Kidney tubule cell (primary cell): ENCODE measurements around the gene TNIP1.
A peak's percentile ranks its signal among the peaks of the same experiment; 100 is the strongest.

Source experiments
- DNase-seq: peaks from one replicate; pipeline ENCODE4 v3.0.0-alpha.2; 2018; ENCODE audit warnings: low spot score

Gene TNIP1

DNA sequence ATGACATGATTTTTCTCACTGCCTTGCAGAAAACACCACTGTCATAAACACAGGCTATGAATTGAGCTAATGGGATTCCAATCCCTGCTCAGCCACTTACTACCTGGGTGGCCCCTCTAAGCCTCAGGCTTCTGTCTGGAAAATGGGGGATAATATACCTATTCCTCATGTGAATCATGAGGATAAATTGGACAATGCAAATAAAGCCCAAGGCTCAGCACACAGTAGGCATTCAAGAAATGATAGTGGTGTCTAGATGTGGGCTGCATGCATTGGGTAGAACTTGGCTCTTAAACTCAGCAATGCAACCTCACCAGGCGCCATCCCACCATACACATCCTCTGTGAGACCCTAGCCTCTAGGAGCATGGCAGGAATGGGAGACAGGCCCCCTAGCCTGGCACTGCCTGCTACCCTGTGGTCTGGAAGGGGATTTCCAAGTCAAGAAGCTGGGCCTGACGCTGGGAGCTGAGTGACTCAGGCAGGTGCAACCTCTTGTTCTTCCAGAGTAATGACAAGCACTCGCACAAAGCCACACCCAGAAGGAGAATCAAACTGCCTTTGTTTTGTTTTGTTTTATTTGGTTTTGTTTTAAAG lies 2.3 kb upstream of the TNIP1 start:
- peak; percentile 96 for DNase-seq

DNA sequence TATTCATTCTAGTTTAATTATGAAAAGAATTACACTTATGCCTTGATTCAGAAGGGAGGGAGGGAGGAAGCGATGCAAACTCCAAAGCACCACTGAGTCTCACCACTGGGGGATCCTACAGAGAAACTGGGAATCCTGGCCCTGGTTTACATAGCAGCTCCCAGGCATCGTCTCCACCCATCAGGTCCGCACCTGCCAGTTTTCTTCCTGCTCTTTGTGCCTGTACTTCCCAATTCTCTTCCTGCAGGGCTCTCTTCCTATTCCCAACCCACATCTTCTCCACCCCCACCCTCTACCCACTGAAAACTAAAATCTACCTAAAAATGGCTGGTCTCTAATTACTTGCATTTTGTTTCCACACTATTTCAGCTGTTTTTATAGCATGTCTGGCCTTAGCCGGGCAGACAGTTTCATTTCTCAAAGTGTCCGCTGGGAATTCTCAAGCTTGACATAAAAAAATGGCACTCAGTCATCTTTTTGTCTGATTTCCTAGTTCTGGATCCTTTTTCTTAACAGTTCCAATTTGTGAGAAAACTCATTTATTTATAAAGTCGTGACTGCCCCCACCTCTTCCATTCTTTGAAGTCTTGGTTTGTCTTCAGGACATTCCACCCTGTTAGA lies 1.6 kb upstream of the TNIP1 start:
- DNase-seq = peak; percentile 74

DNA sequence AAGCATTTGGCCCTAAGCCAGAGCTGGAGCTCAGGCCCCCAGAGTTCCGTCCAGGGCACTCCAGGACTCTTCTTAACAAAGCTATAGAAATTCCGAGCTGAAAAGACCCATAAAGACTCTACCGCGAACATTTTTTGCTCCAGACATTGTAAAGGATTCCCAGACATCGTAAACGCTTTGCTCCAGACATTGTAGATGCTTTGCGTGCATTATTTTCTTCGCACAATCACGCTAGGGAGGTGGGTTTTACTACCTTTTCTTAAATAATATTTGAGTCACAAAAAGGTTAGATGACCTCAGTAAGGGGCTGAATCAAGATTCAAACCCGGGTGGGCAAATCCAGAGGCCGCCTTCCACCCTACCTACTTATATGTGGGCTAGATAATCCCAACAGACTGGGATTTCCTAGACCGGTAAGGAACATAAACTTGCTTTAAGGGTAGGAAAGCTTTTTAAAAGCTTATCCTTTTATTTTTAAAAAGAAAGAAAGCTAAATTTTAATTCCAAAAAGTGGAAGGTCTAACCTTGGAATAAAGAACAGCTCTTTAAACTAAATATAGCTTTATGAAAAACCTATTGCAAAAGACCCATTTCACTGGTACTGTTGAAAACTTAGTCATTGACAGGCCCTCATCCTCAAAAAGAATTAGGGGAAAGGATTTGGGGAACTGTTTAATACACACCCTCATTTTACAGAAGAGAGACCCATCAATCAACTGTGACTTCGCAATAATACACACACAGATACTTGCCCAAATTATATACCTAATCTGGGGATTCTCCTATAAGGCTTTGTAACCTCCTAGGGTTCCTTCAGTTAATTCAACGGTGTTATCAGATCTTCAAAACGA lies 822 bp upstream of the TNIP1 start:
- no peak for DNase-seq

DNA sequence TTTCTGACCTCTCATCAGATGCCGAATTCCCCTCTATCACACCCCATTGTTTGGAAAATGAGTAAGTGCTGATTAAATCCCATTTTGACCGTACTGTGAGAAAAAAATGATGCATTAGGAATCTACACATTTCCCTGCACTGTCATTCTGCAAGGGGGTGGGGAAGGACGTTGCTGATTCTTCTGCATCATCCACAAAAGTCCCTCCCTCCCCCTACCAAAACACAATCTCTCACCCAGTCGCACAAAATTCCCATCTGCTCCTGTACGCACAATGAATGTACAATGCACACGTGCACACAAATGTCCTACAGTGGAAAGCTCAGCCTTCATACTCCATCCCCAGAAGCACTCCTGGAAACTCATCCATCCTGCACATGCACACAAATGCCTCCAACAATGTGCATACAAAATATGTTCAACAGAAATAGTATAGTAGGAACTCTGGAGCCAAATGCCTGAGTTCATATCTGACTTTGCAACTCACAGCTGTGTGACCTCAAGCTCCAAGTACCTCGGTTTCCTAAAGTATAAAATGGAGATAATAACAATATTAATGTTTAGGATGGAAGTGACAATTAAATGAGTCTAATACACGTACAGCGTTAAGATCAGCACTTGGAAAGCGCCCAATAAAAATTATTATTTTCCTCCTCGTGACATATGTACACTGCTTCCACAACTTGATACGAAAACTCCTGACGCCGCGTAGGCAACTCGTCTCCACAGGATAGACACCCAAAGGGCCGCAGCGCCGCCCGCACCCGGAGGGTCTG lies 809 bp downstream of the TNIP1 start:
- peak; percentile 87 for DNase-seq

DNA sequence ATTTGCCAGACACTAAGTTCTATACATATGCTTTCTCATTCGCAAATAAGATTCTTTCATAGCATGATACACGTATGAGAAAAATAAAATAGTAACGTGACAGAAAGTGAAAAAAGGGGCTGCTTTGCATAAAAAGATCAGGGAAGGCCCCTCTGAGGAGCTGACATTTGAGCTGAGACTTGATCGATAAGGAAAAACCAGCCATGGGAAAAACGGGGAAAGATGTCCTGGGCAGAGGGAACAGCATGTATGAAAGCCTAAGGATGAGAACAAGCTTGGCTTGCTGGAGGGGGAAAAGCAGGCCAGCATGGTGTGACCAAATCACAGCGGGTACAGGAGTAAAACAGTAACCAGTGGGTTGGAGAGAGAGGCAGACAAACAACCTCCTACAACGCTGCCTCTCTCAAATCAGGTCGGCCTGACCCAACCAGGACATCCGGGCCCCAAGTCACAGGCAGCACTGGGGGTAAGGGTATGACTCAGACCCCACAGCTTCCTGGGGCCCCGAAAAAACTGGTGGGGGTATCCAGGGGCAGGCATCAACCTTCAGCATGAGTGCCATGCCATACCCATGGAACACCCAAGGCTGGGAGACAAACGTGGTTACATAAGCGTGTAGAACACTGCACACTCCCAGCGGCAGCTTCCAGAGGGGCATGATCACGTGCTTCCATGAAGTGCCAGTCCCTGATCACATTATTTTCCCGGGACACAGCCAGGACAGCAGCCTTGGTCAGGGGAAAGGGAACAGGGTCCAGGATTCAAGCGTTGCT lies 2.2 kb downstream of the TNIP1 start:
- peak; percentile 93 for DNase-seq

DNA sequence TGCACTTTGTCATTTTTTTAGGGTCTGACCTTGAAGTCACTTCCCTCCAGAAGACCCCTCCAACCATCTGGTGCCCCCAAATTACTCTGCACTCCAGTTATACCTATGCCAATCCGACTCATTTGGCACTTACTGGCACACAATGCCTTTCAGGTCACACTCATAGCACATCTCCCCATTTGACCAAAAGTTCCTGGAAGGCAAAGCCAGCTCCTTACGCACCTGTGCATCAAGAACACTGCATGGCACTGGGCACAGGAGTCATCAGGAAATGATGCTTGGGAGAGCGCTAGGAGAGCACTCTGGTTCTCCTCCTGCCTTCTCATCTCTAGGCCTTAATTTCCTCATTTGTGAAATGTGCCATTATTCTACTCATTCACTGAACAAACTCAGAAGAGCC lies 2.9 kb downstream of the TNIP1 start:
- DNase-seq = peak; percentile 33

DNA sequence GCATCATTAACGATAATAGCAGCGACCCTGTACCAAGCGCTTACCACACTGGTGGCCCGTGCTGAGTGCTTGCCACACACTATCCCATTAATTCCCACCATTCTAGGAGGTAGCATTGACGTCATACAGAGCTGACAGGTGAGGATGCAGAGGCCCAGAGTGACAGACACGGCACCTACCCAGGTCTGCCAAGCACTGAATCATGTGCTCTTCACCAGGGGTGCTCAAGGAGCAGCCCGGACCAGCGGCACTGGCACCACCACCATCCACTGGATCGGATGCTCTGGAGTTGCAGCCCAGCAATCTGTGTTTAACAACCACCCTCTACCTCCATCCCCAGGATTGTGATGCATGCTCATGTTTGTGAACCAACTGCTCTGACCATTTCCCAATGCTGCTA lies 3.4 kb downstream of the TNIP1 start:
- DNase-seq = no peak

DNA sequence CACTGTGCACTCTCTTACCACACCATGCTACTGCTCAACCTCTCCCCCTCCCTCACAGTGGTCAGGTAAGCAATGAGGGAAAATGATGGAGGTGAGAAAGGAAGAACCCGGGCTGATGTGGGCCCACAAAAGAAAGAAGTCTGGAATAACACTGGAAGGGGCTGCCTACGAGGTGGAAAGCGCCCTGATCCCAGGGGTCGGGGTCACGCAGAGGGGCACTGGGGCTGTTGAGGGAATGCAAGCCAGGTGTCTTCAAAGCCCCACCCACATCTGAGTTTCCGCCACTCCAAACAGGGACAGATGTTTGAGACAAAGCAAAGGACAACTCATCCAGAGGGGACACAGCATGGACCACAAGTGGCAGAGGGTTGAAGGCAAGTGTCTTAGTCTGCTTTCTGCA lies 4.2 kb downstream of the TNIP1 start:
- no peak for DNase-seq

DNA sequence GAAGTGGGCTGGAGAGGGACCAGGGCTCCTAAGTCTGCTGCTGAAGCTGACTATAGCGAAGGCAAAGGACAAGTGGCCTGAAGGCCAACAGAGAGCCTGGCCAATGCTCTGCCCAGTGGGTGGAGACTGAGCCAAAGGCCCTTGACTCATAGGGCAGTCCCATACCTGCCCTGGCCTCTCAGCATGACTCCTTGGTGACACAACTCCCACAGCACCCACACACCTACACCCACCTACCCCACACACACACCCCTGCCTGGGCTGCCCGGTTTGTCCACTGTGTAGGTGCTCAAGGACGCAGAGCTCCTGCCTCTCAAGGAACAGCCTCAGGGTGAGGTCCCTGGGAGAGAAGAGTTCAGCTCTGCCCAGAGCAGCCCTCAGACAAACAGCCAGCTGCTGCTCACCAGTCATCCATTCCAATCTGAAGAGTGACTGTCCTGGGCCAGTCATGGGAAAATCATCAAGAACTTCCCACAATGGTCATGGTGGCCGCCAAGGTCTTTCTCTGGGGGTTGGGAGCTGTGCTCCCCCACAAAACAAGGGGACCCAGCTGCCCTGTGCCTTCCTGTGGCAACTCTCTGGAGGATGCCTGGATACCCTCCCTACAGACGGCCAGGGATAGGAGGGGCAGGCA lies 5.0 kb downstream of the TNIP1 start:
- DNase-seq = peak; percentile 96

DNA sequence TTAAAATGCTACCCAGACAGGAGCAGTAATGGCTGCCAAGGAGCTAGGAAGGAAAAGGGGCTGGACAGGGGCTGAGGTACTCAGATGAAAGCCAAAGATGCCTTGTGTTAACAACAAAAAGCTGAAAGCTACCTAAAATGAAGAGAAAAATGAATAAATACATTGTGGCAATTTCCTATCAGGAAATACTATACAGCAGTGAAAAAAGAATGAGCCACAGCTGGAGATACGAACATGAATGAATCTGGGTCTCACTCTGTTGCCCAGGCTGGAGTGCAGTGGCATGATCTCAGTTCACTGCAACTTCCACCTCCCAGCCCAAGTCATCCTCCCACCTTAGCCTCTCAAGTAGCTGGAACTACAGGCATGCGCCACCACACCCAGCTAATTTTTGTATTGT lies 6.3 kb downstream of the TNIP1 start:
- no peak for DNase-seq

DNA sequence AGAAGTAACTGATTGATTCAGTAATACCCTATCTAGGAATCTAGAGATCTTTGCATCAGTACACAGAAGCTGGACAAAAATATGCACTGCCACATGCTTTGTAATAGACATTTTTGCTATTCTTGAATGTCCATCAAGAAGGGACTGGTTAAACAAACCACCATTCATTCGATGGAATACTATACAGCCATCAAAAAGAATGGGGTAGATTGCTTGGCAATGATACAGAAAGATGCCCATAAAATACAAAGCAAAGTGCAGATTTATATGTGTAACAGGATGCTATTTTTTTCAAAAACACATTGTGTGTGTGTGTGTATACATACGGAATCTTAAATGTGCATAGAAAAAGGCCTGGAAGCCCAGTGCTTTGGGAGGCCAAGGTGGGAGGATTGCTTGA lies 7.6 kb downstream of the TNIP1 start:
- no peak for DNase-seq

DNA sequence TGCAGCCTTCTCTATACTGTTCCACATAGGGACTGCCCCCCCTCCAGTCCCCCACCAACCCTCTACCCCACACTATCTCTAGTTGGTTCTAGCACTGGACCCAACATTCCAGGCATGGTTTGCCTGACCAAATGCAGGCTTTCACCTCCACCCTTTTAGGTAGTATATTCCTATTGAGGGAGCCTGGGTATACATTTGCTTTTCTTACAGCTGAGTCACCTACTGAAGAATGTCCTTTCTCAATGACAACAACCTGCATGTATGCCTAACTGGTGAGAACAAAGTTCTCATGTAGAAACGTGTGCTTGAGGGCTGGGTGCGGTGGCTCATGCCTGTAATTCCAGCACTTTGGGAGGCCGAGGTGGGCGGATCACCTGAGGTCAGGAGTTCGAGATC lies 8.2 kb downstream of the TNIP1 start:
- DNase-seq = peak; percentile 96

DNA sequence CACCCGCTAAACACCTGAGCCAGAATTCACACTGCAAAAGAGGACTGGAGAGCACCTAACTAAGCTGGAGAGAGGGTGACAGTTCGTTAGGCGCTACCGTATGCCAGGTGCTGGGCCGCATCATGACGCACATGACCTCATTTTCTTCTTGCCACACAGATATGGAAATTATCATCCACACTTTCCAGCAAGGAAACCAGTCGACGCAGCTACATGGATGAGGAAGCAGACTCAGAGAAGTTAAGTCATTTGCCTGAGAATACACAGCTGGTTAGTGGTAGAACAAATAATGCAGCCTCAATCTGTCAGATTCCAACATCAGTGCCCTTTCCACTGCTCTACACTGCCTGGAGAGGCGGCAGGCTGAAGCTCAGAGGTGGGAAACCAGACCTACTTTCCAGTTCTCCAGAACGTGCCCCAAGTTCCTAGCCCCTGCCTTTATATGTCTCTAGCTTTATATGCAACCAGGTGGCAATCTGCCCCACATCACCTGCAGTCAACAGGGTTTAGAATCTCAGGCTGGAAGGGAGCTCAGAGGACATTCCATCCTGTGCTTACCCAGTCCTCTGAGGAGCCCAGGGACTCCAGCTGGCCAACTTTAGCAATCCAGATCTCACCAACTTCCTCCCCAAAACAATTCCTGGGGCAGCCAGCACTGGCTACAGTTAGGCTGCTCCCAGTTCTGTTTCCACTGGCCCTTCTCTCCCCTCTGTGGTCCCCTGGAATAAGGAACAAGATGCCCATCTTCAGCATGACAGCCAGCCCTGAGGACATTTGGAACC lies 8.8 kb downstream of the TNIP1 start:
- no peak for DNase-seq

DNA sequence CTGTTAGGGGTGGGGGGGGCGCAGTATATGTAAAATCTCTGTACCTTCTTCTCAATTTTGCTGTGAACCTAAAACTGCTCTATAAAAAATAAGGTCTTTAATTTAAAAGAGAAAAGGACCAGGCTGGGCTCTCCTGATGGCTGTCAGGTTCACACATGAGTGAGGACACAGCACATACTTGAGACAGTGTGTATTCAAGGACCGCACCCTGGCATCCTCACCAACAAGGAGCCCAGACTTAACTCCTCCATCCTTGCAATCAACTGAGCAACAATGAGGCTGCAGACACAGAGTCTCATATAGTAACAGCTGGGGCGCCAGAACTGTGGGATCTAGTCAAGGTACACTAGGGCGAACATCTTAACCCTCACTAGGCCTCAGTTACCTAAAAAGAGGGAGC lies 9.8 kb downstream of the TNIP1 start:
- no peak for DNase-seq

DNA sequence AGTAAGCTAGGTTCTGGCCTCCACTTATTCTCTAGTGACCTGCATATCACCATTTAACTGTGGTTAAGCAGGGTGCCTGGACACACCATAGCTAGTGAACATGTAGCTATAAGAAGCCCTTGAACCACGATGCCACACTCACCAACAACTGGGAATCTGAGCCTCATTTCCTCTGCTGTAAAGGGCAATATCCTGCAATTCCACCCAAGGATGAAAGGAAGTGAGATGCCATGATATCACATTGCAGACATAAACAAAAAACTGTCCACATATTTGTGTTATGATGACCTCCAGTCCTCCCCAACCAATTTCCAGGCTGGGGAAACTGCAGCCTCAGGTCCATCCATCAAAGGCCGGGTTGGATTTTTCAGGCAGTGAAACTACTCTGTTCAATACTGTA lies 10.4 kb downstream of the TNIP1 start:
- no peak for DNase-seq

DNA sequence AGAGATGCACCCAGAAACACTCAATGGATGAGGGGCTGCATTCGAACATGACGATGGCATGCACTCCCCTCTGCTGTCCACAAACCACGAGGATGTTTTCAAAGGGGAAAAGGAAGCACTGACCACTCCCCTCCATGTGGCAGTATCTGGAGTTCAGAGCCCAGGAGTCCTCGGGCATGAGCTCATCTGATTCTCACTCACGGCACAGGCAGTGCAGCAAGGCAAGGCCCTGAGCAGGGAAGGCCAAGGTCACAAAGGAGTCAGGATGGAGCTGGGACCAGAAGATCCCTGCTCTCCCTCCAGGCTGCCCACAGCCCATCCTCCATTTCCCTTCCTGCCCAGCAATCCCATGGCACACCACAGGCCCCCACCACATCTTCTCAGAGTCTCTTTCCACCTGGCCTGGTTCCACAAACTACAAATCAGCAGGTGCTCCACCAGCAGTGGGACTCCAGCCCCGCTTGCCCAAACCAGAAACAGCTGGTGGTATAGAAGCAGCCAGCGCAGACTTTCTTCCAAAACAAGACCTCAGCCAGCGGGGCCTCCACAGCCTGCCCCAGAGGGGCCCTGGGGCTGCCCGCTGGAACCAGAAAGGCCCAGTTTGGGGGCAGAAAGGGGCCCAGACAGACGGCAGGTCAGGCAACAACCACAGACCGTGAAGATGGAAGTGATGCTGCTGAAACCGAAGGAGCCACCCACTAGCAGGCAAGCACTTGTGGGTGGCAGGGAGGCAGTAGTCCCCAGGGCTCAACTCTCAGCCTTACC lies 12.2 kb downstream of the TNIP1 start:
- peak; percentile 93 for DNase-seq

DNA sequence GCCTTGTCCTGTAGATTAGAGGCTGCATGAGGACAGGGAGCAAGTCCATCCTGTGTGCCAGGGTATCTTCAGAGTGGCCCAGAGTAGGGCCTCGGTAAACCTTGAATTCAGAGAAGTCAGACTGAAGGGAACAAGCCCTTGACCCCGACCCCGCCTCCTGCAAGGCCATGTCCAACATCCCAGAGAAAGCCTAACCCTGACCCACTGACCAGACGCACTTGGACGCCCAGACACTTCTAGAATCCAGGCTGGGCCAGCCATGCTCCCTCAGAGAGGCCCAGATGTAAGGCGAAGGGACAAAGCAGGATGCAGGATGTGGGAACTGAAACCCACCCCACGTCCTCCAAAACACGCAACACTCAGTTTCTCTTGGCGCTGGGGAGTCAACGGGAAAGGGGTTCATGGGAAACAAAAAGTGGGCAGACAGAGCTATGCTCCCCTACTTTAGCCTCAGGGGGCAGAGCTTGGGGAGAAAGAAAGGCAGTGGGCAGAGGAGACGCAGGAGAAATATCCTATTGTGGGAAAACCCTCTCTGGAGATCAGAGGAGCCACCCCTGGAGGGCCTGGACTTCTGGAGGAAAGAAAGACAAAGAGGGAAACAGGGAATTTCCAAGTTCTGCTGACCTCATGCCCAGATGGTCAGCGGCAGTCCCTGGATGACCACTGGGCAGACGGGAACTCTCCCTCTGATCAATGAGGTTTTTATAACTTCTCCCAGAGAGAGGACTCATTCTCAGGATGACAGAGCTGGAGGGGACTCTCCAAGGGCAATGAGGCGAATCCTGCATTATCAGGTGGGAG lies 13.0 kb downstream of the TNIP1 start:
- DNase-seq = no peak

DNA sequence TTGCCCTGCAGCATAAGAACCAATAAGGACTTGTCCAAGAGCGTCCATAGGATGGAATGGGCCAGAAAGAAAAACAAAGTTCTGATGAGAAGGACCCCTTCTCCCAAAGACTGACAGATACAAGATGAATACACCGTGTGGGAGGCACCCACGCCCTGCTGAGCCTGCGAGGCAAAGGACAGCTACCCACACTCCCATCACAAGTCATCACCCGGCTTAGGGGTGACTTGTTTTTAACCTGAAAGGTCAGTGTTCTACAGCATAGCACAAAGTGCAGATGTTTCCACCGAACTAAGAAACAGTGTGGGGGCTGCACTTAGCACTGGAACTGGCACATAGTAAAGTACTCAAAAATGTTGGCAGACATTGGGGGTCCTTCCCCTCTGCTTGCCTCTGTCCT lies 13.9 kb downstream of the TNIP1 start:
- DNase-seq = no peak

DNA sequence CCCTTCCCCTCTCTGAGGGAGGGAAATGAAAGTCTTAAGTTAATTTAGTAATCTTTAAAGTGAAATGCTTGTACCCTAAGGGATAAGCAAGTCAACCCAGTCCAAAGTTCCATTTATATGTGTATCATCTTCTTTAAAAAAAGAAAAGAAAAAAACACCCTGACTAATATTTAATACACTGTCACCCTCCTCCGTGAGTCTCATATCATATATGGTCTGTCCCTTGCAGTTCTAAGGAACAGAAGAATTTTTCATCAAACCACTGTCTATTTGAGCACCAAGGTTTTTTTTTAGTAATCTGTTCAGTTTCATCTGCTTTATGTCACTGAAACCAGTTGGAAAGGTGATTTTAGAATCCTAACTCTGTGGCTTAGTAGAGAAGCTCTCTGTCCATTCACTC lies 15.2 kb downstream of the TNIP1 start:
- no peak for DNase-seq
